NCI-H1092 treated with DMSO at 0.1 percent for 48 hours (cell line): ENCODE results near the gene ZMYND8.
"Not testable (repeated sequence)": the region's sequence is repeated elsewhere in the genome, so short reads cannot be mapped to it uniquely, and the experiment has no call there.

Experiments used
- DNase-seq: peaks from one replicate; lab custom pipeline; 2025; lab: John Stamatoyannopoulos, UW

The ZMYND8 gene

DNA sequence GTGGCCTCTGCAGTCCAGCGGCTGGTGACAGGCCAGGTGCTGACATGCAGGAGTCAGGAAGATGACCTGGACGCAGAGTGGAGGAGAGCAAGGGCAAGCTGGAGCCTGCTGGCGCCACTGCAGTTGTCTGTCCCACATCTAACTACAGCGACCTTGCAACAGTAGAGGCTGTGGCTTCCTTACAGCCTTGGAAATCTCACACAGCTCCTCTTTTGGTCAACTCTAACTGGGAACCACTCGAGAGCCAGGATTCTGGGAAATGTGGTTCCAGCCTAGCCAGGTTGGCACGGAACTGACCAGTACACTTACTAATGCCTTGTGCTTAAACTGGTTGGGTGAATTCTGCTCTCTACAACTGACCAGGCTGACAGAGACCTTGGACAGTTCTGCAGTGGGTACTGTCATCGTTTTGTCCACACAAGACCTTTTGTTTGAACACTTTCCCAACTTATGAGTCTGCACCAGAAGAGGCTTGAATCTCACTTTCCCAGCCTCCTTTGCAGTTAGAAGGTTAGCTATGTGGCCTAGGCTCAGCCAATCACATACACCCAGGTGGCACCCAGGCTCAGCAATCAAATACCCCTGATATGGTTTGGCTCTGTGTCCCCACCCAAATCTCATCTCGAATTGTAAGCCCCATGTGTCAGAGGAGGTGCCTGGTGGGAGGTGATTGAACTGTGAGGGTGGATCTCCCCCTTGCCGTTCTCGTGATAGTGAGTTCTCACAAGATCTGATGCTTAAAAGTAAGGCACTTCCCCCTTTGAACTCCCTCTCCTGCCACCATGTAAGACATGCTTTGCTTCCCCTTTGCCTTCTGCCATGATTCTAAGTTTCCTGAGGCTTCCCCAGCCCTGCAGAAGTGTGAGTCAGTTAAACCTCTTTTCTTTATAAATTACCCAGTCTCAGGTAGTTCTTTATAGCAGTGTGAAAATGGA, 153.5 kb downstream of the ZMYND8 start:
- no peak for DNase-seq

DNA sequence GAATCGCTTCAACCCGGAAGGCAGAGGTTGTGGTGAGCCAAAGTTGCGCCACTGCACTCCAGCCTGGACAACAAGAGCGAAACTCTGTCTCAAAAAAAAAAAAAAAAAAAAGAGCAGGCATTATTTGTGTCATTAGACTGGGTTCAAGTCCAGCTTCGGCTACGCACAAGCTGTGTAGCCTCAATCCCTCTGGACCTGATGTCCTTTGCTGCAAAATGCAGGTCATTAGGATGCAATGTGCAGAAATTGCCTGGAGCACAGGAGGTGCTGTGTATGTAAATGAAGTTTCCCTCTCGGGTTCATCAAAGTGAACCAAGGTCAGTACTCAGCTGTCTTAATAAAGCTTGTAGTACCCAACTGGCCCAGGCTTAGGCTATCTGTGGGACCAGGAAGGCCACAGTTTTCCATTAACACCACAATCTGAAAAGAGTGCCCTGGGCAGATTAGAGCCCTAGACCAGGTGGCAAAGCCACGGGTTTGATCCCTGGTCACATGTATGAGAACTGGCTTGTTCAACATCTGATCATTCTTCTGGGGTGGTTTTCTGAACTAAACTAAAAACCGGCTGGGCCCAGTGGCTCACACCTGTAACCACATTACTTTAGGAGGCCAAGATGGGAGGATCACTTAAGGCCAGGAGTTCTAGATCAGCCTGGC, 155.3 kb downstream of the ZMYND8 start:
- no peak for DNase-seq

DNA sequence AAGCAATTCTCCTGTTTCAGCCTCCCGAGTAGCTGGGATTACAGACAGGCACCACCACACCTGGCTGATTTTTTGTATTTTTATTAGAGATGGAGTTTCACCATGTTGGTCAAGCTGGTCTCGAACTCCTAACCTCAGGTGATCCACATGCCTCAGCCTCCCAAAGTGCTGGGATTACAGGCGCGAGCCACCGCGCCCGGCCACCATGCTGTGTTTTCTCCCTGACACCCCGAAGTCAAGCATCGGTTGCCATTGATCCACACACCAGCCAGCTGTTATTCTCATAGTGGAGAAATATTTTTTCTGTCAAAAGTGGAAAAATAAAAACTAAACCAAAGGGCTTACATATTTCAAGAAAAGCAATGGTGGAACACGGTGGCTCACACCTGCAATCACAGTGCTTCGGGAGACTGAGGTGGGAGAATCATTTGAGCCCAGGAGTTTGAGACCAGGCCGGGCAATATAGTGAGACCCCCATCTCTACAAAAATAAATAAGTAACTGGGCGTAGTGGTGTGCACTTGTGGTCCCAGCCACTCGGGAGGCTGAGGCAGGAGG, 157.4 kb downstream of the ZMYND8 start:
- DNase-seq = no peak

DNA sequence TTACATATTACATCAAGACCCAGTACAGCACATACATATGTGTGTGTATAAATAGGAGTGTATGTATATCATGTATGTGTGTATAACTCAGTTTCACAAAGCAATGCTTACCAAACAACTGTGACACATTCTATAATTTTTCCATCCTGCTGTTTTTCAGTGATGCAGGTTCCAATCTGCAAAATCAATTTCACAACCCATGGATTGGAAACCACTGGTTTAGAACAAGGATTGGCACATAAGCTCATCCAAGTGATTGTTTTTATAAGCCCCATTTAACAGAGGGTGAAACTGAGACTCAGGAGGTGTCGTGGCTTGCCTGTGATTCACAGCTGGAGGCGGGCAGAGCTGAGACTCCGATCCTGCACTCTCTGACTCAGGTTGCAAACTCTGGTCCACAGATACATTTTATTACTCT, 158.2 kb downstream of the ZMYND8 start:
- DNase-seq = no peak

DNA sequence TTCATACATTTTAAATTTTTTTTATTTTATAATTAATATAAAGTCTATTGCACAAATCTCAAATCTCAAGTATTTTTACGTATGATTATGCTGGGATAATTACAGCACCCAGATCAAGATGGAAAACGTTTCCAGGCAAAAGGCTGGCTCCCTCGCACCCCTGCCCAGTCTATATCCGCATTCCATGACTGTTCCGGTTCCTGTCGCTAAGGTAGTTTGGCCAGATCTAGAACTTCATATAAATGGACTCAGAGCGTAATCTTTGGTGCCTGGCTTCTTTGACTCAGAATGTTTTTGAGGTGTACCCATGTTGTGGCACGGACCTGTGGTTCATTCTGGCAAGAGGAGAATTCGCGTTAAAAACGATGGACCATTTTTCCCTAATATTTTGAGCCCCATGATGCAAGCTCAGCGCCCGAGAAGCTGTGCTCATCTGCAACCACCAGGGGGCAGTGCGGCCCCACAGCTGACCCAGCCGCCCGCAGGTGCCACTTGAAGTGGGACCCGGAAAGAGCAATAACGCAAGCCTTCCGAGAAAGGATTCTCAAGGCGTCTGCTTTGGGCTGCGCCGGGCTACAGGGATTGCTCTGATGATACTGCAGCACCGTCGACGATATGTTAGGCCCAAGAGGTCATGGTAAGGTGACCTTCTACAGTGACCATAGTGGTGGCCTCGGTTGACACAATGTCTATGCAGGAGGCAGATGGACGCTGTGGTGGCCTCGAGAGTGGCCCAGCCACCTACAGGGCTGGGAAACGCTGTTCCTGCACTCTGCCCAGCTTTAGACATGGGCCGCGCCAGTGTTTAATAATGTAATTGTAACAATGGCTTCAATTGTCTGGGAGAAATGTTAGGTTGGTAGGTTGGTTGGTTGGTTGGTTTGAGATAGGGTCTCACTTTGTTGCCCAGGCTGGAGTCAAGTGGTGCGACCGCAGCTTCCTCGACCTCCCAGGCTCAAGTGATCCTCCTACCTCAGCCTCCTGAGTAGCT, 160.1 kb downstream of the ZMYND8 start:
- peak; percentile 56 for DNase-seq

DNA sequence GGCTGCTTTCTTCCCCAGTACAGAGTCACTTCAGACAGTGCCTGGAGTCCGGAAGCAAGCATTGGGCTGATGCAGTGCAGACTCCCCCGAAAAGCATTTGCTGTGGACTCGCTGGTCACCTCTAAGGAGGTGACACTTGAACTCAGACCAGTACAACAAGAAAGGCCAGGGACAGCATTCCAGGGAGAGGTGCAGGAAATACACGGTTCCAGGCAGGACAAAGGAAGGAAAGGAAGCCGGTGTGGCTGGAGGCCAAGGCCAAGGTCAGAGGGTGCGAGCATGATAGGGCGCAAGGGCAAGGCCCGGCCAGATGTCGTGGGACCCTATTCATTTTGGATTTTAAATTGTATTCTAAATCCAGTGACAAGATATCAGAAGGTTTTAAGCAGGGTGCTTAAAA, 160.9 kb downstream of the ZMYND8 start:
- no peak for DNase-seq

DNA sequence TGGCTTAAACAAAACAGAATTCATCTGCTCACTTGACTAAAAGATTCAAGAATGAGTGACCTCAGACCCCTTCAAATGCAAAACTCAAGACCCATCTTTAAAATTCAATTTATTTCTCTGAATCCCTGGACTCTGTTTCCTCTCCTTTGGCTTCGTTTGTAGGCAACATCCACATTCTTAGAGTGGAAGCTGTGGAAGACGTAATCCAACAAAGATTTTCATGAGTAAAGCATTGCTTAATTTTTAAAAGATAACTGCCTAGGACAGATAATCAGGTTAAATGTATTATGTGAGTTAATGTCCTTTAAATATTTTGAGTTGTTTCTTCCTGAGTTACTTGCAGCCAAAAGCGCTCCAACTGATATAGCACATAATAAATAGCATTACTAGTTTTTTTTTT, 164.5 kb downstream of the ZMYND8 start:
- no peak for DNase-seq

DNA sequence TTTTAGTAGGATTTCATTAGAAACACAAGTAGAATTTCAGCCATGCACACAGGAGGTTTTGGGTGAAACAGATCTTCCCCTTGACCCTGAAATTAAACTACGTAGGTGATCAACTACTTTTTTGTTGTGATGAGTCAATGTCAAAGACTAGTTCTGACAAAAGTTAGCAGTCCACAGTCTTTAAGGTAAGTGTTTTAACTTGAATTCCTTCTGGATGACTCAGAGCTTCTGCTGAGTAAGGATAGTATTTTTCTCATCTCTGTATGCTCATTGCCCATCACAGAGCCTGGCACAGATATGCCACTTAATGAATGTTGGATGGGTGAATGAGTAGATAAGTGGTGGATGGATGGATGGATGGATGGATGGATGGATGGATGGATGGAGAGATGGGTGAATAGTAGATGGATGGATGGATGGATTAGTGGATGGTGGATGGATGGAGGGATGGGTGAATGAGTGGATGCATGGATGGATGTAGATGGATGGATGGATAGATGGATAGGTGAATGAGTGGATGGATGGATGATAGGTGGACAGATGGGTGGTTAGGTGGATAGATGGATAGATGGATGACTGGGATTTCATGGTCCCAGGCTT, 165.3 kb downstream of the ZMYND8 start:
- DNase-seq = no peak

DNA sequence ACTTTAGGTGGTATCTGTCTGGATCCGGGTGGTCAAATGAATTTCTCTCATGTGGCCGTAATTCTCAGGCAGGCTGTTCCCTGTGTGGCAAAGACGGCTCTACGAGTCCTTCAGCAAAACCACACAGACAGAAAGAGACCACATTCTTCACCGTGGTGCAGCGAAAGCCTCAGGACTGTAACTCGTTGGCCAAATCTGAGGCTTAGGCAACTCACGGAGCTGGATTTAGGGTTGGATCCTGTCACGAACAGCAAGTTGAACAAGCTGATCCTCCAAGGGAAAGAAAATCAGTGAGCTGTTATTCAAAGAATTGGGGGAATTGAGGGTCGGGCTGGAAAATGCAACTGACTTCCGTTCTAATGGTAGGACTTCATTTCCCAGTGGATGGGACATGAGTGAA, 167.4 kb downstream of the ZMYND8 start:
- no peak for DNase-seq

DNA sequence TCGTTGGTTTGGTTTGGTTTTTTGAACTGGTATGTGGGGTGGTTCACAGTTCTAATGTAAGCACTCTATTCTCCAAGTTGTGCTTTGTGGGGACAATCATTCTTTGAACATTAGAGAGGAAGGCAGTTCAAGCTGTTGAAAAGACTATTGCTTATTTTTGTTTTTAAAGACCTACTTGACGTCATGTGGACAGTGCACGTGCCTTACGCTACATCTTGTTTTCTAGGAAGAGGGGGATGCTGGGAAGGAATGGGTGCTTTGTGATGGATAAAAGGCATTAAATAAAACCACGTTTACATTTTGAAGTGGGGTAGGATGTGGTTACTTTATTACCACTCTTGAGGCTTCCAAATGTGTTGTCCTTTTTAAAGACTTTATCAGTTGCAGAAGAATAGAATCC, 168.0 kb downstream of the ZMYND8 start:
- DNase-seq = no peak

DNA sequence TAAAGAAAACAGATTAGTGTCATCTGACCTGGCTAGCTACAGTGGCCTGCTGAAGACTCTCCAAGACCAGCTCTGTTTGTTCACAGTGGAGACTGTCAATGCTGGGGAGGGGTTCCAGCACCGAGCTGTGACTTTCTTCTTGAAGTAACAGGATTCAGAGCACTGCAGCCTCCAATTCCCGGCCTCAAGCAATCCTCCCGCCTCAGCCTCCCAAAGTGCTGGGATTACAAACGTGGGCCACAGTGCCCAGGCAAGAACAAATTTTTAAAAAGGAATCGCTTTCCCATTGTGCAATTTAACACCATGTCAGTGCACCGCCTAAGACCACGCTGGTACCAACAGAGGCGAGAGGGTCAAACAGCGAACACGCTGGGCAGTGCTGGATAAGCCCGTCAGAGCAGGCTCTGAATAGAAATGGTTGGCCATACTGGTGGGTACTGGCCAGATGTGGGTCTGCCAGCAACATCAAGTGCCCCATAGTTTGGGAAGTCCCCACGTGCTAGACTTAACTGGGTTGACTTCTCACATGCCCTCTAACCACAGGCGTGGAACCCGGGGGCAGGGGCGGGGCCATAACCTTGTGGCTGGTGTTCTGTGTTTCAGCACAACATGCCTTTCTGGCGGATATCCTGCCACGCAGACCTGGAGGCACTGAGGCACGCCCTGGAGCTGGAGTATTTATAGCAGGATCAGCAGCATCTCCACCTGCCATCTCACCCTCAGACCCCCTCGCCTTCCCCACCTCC, 168.9 kb downstream of the ZMYND8 start:
- no peak for DNase-seq

DNA sequence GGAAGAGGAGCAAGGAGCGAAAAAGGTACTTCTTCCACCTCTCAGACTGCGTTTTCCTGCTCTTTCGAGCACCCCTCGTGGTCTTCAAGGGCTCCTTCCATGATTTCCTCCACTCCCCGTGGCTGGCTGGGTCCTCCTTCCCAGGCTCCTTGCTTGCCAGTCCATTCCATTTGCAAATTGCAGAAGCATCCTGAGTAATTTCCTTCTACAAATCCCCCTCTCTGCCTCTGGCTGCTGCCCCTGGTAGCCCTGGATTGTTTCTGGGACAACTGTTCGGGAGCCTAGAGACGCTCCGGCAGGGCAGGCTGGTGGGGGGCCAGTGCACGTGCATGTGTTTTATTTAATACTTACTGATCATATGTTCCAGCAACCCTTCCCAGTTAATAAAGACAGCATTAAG, 173.1 kb downstream of the ZMYND8 start:
- DNase-seq = no peak

DNA sequence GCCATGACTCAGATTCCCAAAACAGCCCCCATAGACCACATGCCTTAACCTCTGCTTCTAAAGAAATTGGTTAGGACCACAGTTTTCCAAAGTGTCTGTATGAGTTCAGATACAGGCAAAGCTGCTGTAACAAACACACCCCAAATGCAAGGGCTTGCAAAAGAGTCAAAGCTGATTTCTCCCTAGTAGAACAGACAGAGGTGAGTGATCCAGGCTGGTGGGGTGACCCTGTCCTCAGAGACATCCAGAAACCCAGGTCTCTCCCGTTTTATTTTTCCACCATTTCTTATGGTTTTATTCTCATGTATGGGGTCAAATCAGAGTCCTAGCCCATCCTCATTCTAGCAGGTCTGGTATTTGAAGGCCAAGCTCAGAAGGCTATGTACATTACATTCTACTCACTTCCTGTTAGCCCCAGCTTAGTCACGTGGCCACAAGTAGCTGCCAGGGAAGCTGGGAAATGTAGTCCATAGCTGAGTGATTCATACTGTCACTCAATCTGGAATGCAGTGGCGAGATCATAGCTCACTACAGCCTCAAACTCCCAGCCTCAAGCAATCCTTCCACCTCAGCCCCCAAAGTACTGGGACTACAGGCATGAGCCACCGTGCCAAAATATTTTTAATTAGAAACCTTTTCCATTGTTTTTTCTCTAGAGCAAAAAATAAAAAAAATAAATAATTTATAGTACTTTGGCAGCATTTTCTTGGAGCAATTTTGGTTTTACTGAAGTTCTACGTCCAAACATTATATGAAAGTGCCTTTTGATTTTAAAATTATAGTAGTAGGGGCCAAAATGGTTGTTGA, 175.2 kb downstream of the ZMYND8 start:
- no peak for DNase-seq

DNA sequence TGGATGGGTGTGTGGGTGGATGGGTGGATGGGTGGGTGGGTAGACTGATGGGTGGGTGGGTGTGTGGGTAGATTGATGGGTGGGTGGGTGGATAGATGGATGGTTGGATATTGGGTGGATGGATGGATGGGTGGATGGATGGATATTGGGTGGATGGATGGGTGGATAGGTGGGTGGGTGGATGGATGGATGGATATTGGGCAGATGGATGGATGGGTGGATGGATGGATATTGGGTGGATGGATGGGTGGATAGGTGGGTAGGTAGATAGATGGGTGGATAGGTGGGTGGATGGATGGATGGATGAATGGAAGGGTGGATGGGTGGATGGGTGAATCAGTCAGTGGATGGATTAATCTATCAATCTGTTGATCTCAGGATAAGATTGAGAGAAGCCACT, 177.2 kb downstream of the ZMYND8 start:
- DNase-seq = no peak

DNA sequence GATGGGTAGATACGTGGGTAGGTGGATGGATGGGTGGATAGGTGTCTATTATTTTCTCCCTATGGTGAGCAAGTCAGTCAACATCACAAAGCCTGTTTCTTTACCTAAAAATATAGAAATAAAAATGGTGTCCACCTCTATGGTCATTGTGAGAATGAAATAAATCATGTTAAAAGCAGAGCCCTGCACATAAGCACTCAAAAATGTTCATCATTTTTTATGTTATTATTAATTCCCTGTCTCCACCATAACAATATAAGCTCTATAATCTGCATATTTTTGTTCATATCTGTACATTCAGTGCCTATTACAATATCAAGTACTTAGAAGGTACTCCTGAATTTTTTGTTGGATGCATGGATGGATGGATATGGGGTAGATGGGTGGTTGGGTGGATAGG, 177.6 kb downstream of the ZMYND8 start:
- no peak for DNase-seq

DNA sequence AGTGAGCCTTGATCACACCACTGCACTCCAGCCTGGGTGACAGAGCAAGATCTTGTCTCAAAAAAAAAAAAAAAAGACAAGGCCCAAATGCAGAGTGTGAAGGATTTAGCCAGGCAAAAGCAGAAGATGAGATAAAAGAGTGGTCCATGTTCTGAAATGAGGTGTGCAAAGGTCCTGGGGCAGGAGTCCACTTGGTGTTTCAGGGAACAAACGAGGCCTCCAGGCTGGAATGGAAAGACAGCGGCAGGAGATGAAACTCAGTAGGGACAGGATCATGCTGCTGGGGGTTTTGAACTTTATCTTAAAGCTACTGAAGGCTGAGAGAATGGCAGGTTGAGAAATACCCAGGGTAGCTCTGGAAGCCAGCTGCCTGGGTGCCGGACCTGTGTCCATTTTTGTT, 178.2 kb downstream of the ZMYND8 start:
- DNase-seq = no peak

DNA sequence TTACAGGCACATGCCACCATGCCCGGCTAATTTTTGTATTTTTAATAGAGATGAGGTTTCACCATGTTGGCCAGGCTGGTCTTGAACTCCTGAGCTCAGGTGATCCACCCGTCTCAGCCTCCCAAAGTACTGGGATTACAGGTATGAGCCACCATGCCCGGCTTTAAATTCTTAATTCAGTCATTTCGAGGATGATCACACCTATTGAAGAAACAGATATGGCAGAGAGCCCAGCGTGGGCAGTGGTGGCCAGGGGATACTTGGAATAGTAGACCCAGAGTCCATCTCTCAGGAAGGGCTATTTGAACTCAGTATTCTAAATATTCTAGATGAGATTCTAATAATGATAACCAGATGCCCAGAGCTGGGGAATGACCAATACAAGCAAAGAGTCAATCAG, 180.3 kb downstream of the ZMYND8 start:
- not testable (repeated sequence) for DNase-seq

DNA sequence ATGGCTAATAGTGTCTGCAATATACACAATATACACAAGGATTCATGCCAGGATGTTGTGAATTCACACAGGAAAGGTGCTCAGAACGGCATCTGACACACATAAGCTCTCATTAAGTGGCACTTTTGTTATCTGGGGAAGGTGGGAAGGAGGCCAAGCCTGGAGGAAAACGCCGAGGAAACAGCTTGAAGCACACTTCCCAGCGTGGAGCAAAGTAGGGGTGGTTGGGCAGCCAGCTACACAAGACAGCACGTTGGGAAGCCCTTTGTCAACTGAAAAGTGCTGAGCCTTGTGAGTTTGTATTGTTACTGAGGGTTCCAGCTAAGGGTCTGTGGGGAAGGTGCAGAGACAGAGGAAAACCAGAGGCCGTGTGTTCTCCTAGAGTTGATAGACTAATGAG, 181.0 kb downstream of the ZMYND8 start:
- peak; percentile 54 for DNase-seq

DNA sequence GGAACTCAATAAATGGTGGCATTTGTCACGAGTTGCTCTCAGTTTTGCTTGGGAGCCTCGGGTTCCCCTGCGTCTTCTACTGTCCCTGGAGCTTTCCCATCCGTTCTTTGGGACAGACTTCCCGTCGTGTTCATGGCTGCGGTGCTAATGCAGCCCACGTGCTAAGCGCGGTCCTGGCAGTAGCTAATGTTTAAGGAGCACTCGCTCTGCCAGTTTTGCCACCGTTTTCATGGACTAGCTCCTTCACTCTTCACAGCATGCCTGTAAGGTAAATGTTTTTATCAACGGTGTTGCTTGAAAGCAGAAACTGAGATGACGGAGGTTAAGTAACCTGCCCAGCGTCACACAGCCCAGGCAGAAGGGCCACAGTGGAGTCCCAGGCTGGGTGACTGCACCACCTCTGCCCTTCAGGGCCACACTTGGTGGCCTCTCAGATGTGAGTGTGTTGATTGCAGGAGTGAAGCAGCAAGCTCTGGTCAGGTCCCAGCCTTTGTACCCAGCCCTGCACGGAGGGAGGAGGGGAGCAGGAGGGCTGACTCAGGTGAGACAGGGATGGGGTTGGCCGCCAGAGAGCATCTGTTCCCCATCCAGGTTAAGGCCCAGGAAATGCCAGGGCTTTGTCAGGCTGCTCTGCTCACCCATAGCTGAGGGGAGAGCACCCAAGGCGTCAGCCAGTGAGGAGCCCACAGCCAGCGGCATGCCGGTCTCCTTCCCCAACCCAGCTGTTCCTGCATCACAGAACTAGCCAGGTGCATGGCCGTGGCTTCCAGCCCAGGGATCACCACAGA, 181.8 kb downstream of the ZMYND8 start:
- no peak for DNase-seq
